PC-9 (cell line): ENCODE results near the gene SIRT3. TPM values are rescaled to one million over a fixed set of nuclear protein-coding genes. Genes with fewer than 3 reads are reported as not detected.

Experiments
- BruUV-seq: library from RNA; stranded (reverse); fragments of 400-500 nt; replicated peaks from 2 replicates; lab custom pipeline; 2021; lab: Mats Ljungman, UMichigan
- CTCF ChIA-PET: fragments of 300-600 bp; sonication (Branson Sonifier 250); formaldehyde crosslinking; loops from one replicate; lab custom pipeline; 2022; ENCODE audit warnings: antibody characterized with exemption; lab: Charles Lee
- POLR2A ChIA-PET: fragments of 300-600 bp; sonication (Branson Sonifier 250); formaldehyde crosslinking; loops from one replicate; lab custom pipeline; 2022; ENCODE audit warnings: antibody characterized with exemption; ENCODE audit not compliant: unreplicated experiment; lab: Charles Lee
- DNase-seq, 2 experiments: peaks; one replicate each; pipeline versions ENCODE4 v3.0.0 to v3.0.0-alpha.2; 2015 to 2022; ENCODE audit warnings: mixed read lengths in 1 of 2
- H2AFZ ChIP-seq: fragments of 200-600 bp; sonication (generic); 2 replicates; pipeline ENCODE4 v1.8.1; 2017; ENCODE audit warnings: antibody characterized with exemption
- H3F3A ChIP-seq: fragments of 200-600 bp; sonication (generic); 2 replicates; pipeline ENCODE4 v1.8.1; 2017; ENCODE audit warnings: antibody characterized with exemption, mild to moderate bottlenecking, low read depth; ENCODE audit not compliant: insufficient read depth
- H3K27ac ChIP-seq: fragments of 200-600 bp; sonication (generic); 2 replicates; pipeline ENCODE4 v1.6.1; 2016; ENCODE audit warnings: mixed run types
- H3K27me3 ChIP-seq: fragments of 200-600 bp; sonication (generic); 2 replicates; pipeline ENCODE4 v1.6.1; 2016; ENCODE audit warnings: low read depth, mixed run types; ENCODE audit not compliant: insufficient read depth
- H3K36me3 ChIP-seq: fragments of 200-600 bp; sonication (generic); 2 replicates; pipeline ENCODE4 v1.6.1; 2016; ENCODE audit warnings: low read depth, mixed run types
- H3K4me1 ChIP-seq: fragments of 200-600 bp; sonication (generic); replicated peaks from 2 replicates; pipeline ENCODE4 v1.6.1; 2016; ENCODE audit warnings: mixed run types; ENCODE audit not compliant: insufficient read depth
- H3K4me2 ChIP-seq: fragments of 200-600 bp; sonication (generic); 2 replicates; pipeline ENCODE4 v1.6.1; 2017; ENCODE audit warnings: mixed run types
- H3K4me3 ChIP-seq: fragments of 200-600 bp; sonication (generic); 2 replicates; pipeline ENCODE4 v1.6.1; 2016; ENCODE audit warnings: mixed run types
- H3K79me2 ChIP-seq: fragments of 200-600 bp; sonication (generic); 2 replicates; pipeline ENCODE4 v1.6.1; 2017; ENCODE audit warnings: low read depth, mixed run types
- H3K9me2 ChIP-seq: fragments of 200-600 bp; sonication (generic); 2 replicates; pipeline ENCODE4 v1.8.1; 2017; ENCODE audit warnings: mild to moderate bottlenecking; ENCODE audit not compliant: insufficient read depth
- H3K9me3 ChIP-seq: fragments of 200-600 bp; sonication (generic); 2 replicates; pipeline ENCODE4 v1.8.1; 2016; ENCODE audit warnings: low read depth; ENCODE audit not compliant: insufficient read depth
- H4K20me1 ChIP-seq: fragments of 200-600 bp; sonication (generic); 2 replicates; pipeline ENCODE4 v1.8.1; 2017; ENCODE audit not compliant: insufficient read depth
- CTCF ChIP-seq: fragments of 200-600 bp; sonication (generic); conservative IDR thresholded peaks from 2 replicates; pipeline ENCODE4 v1.6.1; 2017; ENCODE audit warnings: mixed run types, antibody characterized with exemption, mild to moderate bottlenecking, moderate library complexity
- EZH2 ChIP-seq: fragments of 200-600 bp; sonication (generic); IDR thresholded peaks from 2 replicates; pipeline ENCODE4 v1.8.0; 2017; ENCODE audit warnings: antibody characterized with exemption, low read depth
- intact Hi-C: fragments of 100-400 bp; cut with micrococcal nuclease; formaldehyde crosslinking; loops from one replicate; pipeline ENCODE4 v1.10.0; 2022; ENCODE audit not compliant: unreplicated experiment
- total RNA-seq: library from RNA; stranded (reverse); gene quantifications from 2 replicates; pipeline ENCODE4 v1.2.3, GENCODE V29; 2021

The SIRT3 gene
- total RNA-seq, 1 experiment from 2014 or later = 26.0 TPM

GRCh38 chr11:272931-273198 is 36.7 kb upstream of the SIRT3 start:
- ChIA-PET CTCF (no interaction called here), POLR2A (no interaction called here)
- H3F3A ChIP-seq = no peaks in the 10 kb centered on the region
- TF ChIP-seq EZH2 = no peak
- TF ChIP-seq CTCF = no peak
- no peak for DNase-seq
- no peaks in the 10 kb centered on the region for H3K27me3 ChIP-seq
- H3K4me2 ChIP-seq = no peak overlapping the region
- no peak overlapping the region for H2AFZ ChIP-seq
- no peaks in the 10 kb centered on the region for H3K79me2 ChIP-seq
- H3K4me1 ChIP-seq = no peaks in the 10 kb centered on the region
- BruUV-seq = no TSS peak
- no peaks in the 10 kb centered on the region for H3K9me3 ChIP-seq
- no peak overlapping the region for H3K4me3 ChIP-seq
- no peaks in the 10 kb centered on the region for H3K9me2 ChIP-seq
- H3K27ac ChIP-seq = no peak overlapping the region
- no peaks in the 10 kb centered on the region for H4K20me1 ChIP-seq
- H3K36me3 ChIP-seq = no peaks in the 10 kb centered on the region
- intact Hi-C loops = no loop called here

- no peak for DNase-seq
- Histone ChIP-seq H3K27me3 (no peaks in the 10 kb centered on the region), H4K20me1 (no peaks in the 10 kb centered on the region), H3K27ac (no peak overlapping the region), H3K4me1 (no peaks in the 10 kb centered on the region), H3K9me3 (no peaks in the 10 kb centered on the region), H3K79me2 (no peaks in the 10 kb centered on the region), H3K36me3 (no peaks in the 10 kb centered on the region), H3K9me2 (no peaks in the 10 kb centered on the region), H3K4me3 (no peak overlapping the region), H3F3A (no peaks in the 10 kb centered on the region), H2AFZ (no peak overlapping the region), H3K4me2 (no peak overlapping the region)
- intact Hi-C loops = no loop called here
- CTCF ChIA-PET = no interaction called here
- TF ChIP-seq EZH2 (no peak), CTCF (no peak)
- no TSS peak for BruUV-seq
- POLR2A ChIA-PET = no interaction called here
Observed at GRCh38 chr11:272195-272930, 36.2 kb upstream of the SIRT3 start.

DNA sequence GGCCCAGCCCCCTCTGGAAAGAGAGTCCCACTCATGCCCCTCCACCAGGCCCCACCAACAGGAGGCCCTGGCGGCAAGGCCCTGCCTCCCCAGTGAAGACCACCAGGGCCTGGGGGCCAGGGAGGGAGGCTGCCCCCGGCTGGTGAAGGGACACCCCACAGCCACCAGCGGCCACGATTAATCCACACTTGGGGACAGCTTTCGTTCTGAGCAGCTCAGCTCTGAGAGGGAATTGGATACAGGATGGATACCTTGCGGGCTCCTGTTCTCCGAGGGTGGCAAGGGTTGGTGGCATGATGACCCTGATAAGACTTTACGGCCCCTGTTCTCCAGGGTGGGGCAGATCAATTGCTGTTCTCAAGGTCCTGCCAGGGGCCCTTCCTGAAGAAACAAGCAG is 35.2 kb upstream of the SIRT3 start:
- Histone ChIP-seq H3K4me1 (no peaks in the 10 kb centered on the region), H3K4me3 (no peak overlapping the region), H4K20me1 (no peaks in the 10 kb centered on the region), H3K27ac (no peak overlapping the region), H2AFZ (no peak overlapping the region), H3K27me3 (no peaks in the 10 kb centered on the region), H3K79me2 (no peaks in the 10 kb centered on the region), H3K36me3 (no peaks in the 10 kb centered on the region), H3K9me2 (no peaks in the 10 kb centered on the region), H3K4me2 (no peak overlapping the region), H3K9me3 (no peaks in the 10 kb centered on the region), H3F3A (no peaks in the 10 kb centered on the region; the same call in 1 of the 2 replicates)
- DNase-seq = no peak
- no TSS peak for BruUV-seq
- TF ChIP-seq EZH2 = no peak
- no peak for TF ChIP-seq CTCF
- ChIA-PET CTCF (no interaction called here), POLR2A (no interaction called here)
- intact Hi-C loops = no loop called here
